ENCODE results near the gene MAPRE2.

DNA sequence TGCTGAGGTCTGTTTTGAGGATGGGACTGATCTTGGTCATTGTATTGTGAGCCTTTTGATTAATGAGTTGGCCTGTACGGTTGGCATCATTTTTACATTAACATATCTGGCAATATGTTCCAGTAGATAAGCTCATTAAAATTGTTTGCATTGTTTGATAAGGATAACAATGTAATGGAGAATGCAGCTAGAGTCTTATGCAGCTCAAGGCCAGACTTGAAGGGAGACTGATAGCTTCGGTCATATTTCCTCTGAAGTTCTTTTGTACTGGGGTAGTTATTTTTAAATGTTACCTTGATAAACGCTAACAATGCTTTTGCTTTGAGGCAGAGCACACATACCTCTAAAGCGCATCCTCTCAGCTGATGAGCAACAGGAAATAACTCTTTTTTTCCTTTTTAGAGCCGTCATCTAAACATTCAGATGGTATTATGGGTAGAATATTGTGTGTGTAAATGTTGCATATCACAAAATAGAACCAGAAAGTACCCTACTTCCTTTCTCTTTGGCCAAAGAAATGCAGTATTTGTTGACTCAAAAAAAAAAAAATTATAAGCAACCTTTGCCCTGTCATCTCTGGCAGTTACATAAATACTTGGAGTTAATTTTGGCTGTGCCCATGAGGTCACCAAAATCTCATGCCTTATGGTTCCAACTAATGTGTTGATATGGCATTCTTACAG lies 1.3 kb downstream of the MAPRE2 start:
- TF ChIP-seq, protein P1, sequence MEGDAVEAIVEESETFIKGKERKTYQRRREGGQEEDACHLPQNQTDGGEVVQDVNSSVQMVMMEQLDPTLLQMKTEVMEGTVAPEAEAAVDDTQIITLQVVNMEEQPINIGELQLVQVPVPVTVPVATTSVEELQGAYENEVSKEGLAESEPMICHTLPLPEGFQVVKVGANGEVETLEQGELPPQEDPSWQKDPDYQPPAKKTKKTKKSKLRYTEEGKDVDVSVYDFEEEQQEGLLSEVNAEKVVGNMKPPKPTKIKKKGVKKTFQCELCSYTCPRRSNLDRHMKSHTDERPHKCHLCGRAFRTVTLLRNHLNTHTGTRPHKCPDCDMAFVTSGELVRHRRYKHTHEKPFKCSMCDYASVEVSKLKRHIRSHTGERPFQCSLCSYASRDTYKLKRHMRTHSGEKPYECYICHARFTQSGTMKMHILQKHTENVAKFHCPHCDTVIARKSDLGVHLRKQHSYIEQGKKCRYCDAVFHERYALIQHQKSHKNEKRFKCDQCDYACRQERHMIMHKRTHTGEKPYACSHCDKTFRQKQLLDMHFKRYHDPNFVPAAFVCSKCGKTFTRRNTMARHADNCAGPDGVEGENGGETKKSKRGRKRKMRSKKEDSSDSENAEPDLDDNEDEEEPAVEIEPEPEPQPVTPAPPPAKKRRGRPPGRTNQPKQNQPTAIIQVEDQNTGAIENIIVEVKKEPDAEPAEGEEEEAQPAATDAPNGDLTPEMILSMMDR (IDR thresholded peaks at IDR 0.05) = no peak
- no peak for TF ChIP-seq POLR2A (IDR thresholded peaks at IDR 0.05)
